Gastroesophageal sphincter (tissue), 4 donors: ENCODE measurements around the gene CD163L1. TPM values are rescaled to one million over a fixed set of nuclear protein-coding genes. Genes with fewer than 3 reads are reported as not detected.

Experiments
- ATAC-seq: fragments of 150-250 bp; one replicate; pipeline ENCODE4 v1.9.1; 2016; ENCODE audit warnings: mild to moderate bottlenecking, moderate library complexity
- H3K27ac ChIP-seq, 4 donors: fragments of 200-600 bp; sonication (generic) in 3 of 4; 1 replicate in 3 of 4; 2 replicates in 1 of 4; pipeline ENCODE4 v1.5.1; 2016 to 2019
- H3K27me3 ChIP-seq: fragments of 200-600 bp; sonication (generic); one replicate; pipeline ENCODE4 v1.5.1; 2019
- H3K36me3 ChIP-seq, 2 donors: fragments of 200-600 bp; sonication (generic); one replicate each; pipeline ENCODE4 v1.5.1; 2019; ENCODE audit warnings: control low read depth in 1 of 2
- H3K4me1 ChIP-seq, 3 donors: fragments of 200-600 bp; sonication (generic); 1 replicate in 2 of 3; 2 replicates in 1 of 3; pipeline ENCODE4 v1.5.1; 2016 to 2019; ENCODE audit warnings: control low read depth in 2 of 3
- H3K4me3 ChIP-seq, 2 donors: fragments of 200-600 bp; sonication (generic); one replicate each; pipeline ENCODE4 v1.5.1; 2019; ENCODE audit warnings: mild to moderate bottlenecking in 1 of 2, moderate library complexity in 1 of 2
- H3K9me3 ChIP-seq, 3 donors: fragments of 200-600 bp; sonication (generic); one replicate each; pipeline ENCODE4 v1.5.1; 2017 to 2019; ENCODE audit warnings: control low read depth in 2 of 3
- CTCF ChIP-seq, 4 experiments: fragments of 200-600 bp in 2 of 4; fragments of 450-650 bp in 2 of 4; sonication (generic) in 1 of 4; IDR thresholded peaks; one replicate each; pipeline ENCODE4 v1.5.1; 2017 to 2019; ENCODE audit warnings: antibody characterized with exemption in 4 of 4, mild to moderate bottlenecking in 2 of 4, moderate library complexity in 2 of 4
- EP300 ChIP-seq: sonication (generic); formaldehyde crosslinking; IDR thresholded peaks from one replicate; pipeline ENCODE4 v1.6.1; 2017; ENCODE audit warnings: antibody characterized with exemption, mild to moderate bottlenecking
- POLR2A ChIP-seq, 2 donors: fragments of 450-650 bp; IDR thresholded peaks; one replicate each; pipeline ENCODE4 v1.6.1; 2017; ENCODE audit warnings: antibody characterized with exemption in 2 of 2, mild to moderate bottlenecking in 2 of 2, moderate library complexity in 1 of 2
- POLR2AphosphoS5 ChIP-seq: sonication (generic); formaldehyde crosslinking; IDR thresholded peaks from one replicate; pipeline ENCODE4 v1.6.1; 2017; ENCODE audit warnings: antibody characterized with exemption
- WGBS, 2 donors: methylation state at CpG; one replicate each; pipeline ENCODE4 v1.1.5; 2018; ENCODE audit warnings: low coverage in 1 of 2; 5-methylcytosine and 5-hydroxymethylcytosine counted together
- total RNA-seq, 4 donors: library from RNA; depleted of rRNA; stranded (reverse); fragments of >200 nt; gene quantifications; one replicate each; pipeline ENCODE4 v1.1.0, GENCODE V29; 2016

CD163L1 gene
- total RNA-seq, 4 donors from 2014 or later: 0.42 to 3.2 (median 1.3) TPM

GRCh38 chr12:7362734-7363133 lies 81.2 kb downstream of the CD163L1 start:
- H3K36me3 ChIP-seq: no peaks in the 10 kb centered on the region
- no peak for ATAC-seq
- no peaks in the 10 kb centered on the region for H3K4me1 ChIP-seq
- H3K27ac ChIP-seq: no peak overlapping the region
- 66 to 82% methylated on average over 3 of the region's 3 CpGs for WGBS, 2 donors
- H3K27me3 ChIP-seq: no peaks in the 10 kb centered on the region
- no peak for TF ChIP-seq EP300
- H3K9me3 ChIP-seq: peaks cover 0 to 9% (median 0%) of the 10 kb centered on the region in 3 donors
- no peak overlapping the region for H3K4me3 ChIP-seq

GRCh38 chr12:7361265-7361664 lies 82.7 kb downstream of the CD163L1 start:
- Histone ChIP-seq H3K27ac (no peak overlapping the region), H3K27me3 (no peaks in the 10 kb centered on the region), H3K4me3 (no peak overlapping the region), H3K9me3 (peaks cover 0 to 9% (median 0%) of the 10 kb centered on the region in 3 donors), H3K36me3 (no peaks in the 10 kb centered on the region), H3K4me1 (no peaks in the 10 kb centered on the region)
- WGBS, 2 donors: 88 to 100% methylated on average over 1 of the region's 1 CpG
- no peak for ATAC-seq
- no peak for TF ChIP-seq CTCF (IDR thresholded peaks at IDR 0.05)
- no peak for TF ChIP-seq POLR2AphosphoS5
- TF ChIP-seq POLR2A (IDR thresholded peaks at IDR 0.05): no peak
- no peak for TF ChIP-seq EP300

- H3K9me3 ChIP-seq: peaks cover 0 to 4% (median 0%) of the 10 kb centered on the region in 3 donors
- no peaks in the 10 kb centered on the region for H3K27me3 ChIP-seq
- H3K4me3 ChIP-seq: no peak overlapping the region
- no peak for ATAC-seq
- TF ChIP-seq POLR2AphosphoS5: no peak
- TF ChIP-seq EP300: no peak
- TF ChIP-seq POLR2A (IDR thresholded peaks at IDR 0.05): no peak
- H3K27ac ChIP-seq: no peak overlapping the region
- 52 to 78% methylated on average over 3 to 4 of the region's 4 CpGs for WGBS, 2 donors
- no peaks in the 10 kb centered on the region for H3K36me3 ChIP-seq
- no peaks in the 10 kb centered on the region for H3K4me1 ChIP-seq
These were observed 89.4 kb downstream of the CD163L1 start for GRCh38 chr12:7354529-7354928.

- H3K27ac ChIP-seq: no peak overlapping the region
- no peaks in the 10 kb centered on the region for H3K27me3 ChIP-seq
- TF ChIP-seq EP300: no peak
- TF ChIP-seq POLR2A (IDR thresholded peaks at IDR 0.05): no peak
- no peak for TF ChIP-seq CTCF (IDR thresholded peaks at IDR 0.05)
- TF ChIP-seq POLR2AphosphoS5: no peak
- no peak overlapping the region for H3K4me3 ChIP-seq
- no peaks in the 10 kb centered on the region for H3K4me1 ChIP-seq
- ATAC-seq: no peak
- no peaks in the 10 kb centered on the region for H3K36me3 ChIP-seq
- H3K9me3 ChIP-seq: no peaks in the 10 kb centered on the region
These were observed 91.3 kb downstream of the CD163L1 start for GRCh38 chr12:7352661-7353060.

GRCh38 chr12:7351177-7351576 lies 92.8 kb downstream of the CD163L1 start:
- TF ChIP-seq POLR2A (IDR thresholded peaks at IDR 0.05) (no peak), CTCF (IDR thresholded peaks at IDR 0.05) (no peak), POLR2AphosphoS5 (no peak), EP300 (no peak)
- WGBS, 2 donors: 25 to 59% methylated on average over 2 of the region's 2 CpGs

GRCh38 chr12:7349418-7349817 lies 94.5 kb downstream of the CD163L1 start:
- Histone ChIP-seq H3K27ac (no peak overlapping the region), H3K9me3 (peaks cover 0 to 13% (median 0%) of the 10 kb centered on the region in 3 donors), H3K4me1 (no peaks in the 10 kb centered on the region), H3K27me3 (no peaks in the 10 kb centered on the region), H3K36me3 (no peaks in the 10 kb centered on the region), H3K4me3 (no peak overlapping the region)
- TF ChIP-seq CTCF (IDR thresholded peaks at IDR 0.05) (no peak), EP300 (no peak), POLR2A (IDR thresholded peaks at IDR 0.05) (no peak), POLR2AphosphoS5 (no peak)
- 88% methylated on average over 4 of the region's 4 CpGs for WGBS, 2 donors
- ATAC-seq: no peak

More at GRCh38 chr12:7351177-7351576, 92.8 kb downstream of the CD163L1 start:
- H3K27ac ChIP-seq: no peak overlapping the region
- H3K4me3 ChIP-seq: no peak overlapping the region
- no peaks in the 10 kb centered on the region for H3K36me3 ChIP-seq
- H3K27me3 ChIP-seq: no peaks in the 10 kb centered on the region
- no peak for ATAC-seq
- no peaks in the 10 kb centered on the region for H3K4me1 ChIP-seq
- no peaks in the 10 kb centered on the region for H3K9me3 ChIP-seq
